Activated gamma-delta T cell treated with Interleukin-2 at 50 U/mL for 16 hours (primary cell): Measurements from ENCODE around the gene UBTF.

Experiments used
- DNase-seq: peaks from one replicate; pipeline ENCODE4 v3.0.0-alpha.2; 2020

Gene UBTF, protein sequence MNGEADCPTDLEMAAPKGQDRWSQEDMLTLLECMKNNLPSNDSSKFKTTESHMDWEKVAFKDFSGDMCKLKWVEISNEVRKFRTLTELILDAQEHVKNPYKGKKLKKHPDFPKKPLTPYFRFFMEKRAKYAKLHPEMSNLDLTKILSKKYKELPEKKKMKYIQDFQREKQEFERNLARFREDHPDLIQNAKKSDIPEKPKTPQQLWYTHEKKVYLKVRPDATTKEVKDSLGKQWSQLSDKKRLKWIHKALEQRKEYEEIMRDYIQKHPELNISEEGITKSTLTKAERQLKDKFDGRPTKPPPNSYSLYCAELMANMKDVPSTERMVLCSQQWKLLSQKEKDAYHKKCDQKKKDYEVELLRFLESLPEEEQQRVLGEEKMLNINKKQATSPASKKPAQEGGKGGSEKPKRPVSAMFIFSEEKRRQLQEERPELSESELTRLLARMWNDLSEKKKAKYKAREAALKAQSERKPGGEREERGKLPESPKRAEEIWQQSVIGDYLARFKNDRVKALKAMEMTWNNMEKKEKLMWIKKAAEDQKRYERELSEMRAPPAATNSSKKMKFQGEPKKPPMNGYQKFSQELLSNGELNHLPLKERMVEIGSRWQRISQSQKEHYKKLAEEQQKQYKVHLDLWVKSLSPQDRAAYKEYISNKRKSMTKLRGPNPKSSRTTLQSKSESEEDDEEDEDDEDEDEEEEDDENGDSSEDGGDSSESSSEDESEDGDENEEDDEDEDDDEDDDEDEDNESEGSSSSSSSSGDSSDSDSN

DNA sequence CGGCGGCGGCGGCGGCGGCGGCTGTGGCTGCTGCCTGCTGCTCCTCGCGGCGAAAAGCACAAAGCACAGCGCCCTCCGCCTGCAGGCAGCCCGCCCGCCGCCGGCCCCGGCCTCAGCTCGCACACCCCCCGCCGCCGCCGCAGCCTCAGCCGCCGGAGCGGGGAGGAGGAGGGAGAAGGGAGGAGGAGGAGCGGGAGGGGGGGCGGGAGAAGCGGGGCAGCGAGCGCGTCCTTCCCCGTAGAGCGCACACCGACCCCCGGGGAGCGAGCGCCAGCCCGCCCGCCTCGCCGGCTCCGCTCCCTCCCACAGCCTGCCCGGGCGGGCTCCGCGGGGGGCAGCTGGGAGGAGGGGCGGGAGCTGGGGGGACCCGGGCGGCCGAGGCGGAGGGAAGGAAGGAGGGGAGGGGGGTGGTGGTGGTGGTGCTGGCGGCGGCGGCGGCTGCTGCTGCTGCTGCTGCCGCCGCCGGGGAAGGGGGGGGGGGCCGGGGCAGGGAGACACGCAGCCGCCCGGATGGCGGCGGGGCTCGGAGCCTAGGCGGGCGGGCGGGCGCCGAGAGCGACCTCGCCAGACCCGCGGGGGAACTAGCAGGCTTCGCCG lies at the start of gene UBTF:
Gene UBTF, minus strand, starts transcription at position 60 of the 597 bp plus-strand sequence. CDS start 1,446 bp downstream, outside the sequence.
- DNase-seq, result peak; percentile 76

DNA sequence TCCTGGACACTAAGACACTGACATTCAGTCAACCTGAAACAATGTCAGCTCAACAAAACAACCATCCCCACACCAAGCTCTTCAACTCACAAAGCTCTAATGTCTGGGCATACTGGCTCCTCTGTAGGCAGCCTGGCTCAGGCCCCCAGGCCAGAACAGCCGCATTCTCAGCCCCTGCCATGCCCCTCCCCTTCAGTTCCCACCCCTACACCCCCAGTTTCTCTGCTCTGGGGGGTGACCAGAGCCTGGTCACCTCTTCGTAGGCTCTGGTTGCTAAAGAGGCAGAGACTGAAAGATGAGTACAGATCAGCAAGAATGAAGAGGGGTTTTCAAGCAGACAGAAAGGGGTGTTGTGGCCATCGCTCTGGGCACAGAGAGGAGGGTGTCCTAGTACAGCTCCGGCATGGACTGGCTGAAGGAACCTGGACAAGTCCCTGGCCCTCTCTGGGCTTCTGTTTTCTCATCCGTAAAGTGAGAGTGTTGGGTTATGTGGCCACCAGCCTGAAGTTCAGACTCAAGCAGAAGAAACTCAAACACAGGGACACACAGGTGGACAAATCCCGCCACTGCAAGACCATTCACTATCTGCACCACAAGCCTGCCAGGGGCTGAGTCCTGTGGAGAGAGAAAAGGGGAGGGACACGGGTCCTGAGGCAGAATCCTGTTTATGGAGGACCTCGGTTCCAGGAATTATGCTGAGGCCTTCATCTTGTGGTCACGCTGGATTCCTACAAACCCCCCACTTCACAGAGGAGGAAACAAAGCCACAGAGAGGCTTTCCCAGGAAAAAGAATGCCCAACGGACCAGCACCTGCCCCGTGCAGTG lies 49.4 kb upstream of the UBTF start:
- DNase-seq, result no peak

DNA sequence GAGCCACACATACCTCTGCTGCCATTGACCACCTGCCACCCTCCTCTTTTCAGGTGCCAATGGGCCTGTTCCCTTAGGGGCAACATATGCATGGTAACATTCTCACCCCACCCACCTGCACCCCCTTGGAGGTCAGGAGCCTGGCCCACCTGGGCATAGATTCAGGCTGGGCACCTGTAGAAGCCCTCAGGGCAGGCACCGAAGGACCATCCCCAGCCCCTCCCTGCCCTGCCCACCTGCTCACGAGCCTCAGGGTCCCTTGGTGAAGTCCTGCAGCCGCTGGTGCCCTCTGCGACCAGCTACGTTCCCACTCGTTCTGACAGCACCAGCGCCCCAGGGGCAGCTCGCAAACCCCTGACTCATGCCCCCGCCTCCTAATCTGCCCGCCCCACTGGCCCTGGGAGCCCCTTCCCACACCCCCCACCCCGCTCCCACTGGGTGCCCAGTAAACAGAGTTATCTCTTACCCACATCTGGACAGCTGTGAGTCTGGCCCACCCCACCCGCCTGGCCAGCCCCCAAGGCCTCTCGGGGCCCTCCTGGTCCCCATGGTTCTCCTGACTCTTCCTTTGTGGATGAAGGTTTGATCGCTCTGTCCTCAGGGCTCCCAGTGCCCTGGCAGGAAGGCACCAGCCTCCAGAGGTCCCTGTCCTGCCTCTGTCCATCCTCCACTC lies 48.5 kb upstream of the UBTF start, which contains the start of gene SLC4A1:
Gene SLC4A1, minus strand, starts transcription at position 318 of the 673 bp plus-strand sequence. CDS start 5,269 bp downstream, outside the sequence.
- DNase-seq, result no peak

DNA sequence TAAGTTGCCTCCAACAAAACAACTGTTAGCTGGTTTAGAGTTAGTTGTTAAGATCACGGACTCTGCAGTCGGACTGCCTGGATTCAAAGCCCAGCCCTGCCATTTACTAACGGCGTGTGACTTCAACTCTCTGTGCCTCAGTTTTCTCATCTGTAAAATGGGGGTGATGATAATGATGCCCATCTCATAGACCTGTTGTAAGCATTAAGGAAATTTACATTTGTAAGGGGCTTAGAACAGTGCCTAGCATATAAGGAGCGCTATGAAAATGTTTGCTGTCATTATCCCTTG lies 47.6 kb upstream of the UBTF start:
- no peak for DNase-seq

- no peak for DNase-seq
Measured at GRCh38 chr17:44266402-44267164, 47.1 kb upstream of the UBTF start.

GRCh38 chr17:44263345-44263902 lies 43.9 kb upstream of the UBTF start:
- no peak for DNase-seq

- DNase-seq, result no peak
Measured at GRCh38 chr17:44262654-44263225, 43.3 kb upstream of the UBTF start.

DNA sequence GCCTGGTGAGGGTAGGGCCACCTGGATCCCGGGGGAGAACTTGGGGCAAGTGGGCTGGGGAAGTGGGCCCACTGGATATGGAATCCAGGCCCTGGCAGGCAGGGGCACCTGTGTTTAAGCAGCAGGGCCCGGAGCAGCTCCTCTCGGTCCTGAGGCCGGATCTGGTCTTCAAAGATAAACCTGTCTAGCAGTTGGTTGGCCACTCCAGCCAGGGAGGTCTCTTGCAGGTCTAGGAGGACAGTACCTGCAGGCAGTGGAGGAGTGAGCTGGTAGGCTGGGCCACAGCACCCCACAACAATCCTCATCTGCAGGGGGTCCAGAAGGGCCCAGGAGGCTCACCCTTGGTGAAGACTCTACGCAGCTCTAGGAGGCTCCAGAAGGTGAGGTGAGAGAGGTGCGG lies 40.8 kb upstream of the UBTF start:
- no peak for DNase-seq

GRCh38 chr17:44258811-44259351 lies 39.4 kb upstream of the UBTF start:
- no peak for DNase-seq

DNA sequence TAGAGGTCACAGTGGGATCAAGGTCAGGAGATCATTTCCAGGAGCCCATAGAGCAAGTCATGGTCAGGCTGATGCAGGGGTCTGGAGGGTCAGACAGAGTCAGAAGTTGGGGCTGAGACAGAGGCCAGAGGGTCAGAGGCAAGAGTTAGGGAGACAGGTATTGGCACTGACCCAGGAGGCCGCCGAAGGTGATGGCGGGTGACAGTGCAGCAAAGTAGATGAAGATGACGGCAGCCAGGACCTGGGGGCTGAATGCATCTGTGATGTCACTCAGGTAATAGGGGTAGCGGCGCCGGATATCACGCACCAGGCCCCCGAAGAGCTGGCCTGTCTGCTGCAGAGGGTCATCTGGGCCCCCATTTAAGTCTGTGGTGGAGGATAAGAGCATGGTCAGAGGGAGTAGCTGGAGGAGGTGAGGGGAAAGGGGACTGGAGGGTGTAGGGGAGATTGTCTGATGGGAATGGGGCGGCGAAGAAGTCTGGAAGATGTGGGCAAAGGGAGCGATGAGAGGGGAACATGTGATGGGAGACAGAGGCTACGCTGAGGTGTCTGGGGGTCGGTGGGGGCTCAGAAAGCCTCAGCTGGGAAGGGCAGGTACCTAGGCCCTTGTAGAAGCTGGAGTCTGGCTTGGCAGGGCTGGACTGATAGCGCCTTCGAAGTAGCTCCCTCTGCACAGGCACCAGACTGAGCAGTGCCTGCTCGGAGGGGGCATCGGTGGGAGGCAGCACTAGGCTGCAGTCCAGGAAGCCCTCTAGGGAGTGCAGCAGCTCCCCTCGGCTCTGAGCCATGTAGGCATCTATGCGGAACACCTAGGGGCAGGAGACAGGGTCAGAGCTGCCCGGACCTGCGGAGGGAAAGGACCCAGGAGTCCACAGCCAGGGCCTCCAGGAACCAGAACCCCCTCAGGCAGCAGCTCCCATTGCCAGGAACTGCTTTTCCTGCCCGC lies 38.6 kb upstream of the UBTF start:
- DNase-seq, result no peak

DNA sequence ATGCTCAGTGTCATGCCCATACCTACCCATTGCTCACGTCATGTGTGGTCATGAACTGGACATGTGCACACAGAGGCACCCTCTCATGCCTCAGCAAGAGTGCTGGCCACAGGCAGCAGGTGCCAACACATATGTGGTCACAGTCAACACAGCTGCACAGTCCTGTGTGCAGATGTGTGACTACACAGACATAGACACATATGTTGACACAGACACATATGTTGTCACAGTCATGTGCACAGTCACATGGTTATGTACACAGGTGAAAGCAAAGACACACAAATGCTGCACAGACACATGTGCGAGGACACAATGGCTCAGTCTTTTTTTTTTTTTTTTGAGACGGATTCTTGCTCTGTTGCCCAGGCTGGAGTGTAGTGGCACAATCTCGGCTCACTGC lies 37.2 kb upstream of the UBTF start:
- no peak for DNase-seq

GRCh38 chr17:44255915-44256314 lies 36.4 kb upstream of the UBTF start:
- no peak for DNase-seq

- no peak for DNase-seq
Measured at GRCh38 chr17:44254361-44255095, 35.1 kb upstream of the UBTF start.

DNA sequence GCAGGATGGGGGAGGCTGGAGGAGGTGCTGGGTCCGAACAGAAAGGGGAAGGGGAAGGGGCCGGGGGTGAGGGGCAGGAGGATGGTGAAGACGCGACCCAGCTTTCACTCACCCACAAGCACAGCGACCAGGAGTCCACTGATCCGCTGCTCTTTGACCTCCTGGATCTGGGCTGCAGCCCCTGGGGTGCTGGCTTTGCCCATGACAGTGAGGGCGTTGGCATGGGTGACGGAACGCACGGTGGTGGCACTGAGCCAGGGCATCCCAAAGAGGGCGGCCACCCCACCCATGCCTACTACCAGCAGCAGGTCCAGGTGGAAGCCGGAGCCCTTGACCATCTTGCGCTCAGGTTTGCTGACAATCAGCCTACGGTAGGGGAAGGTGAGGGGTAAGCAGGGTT lies 33.5 kb upstream of the UBTF start:
- no peak for DNase-seq

DNA sequence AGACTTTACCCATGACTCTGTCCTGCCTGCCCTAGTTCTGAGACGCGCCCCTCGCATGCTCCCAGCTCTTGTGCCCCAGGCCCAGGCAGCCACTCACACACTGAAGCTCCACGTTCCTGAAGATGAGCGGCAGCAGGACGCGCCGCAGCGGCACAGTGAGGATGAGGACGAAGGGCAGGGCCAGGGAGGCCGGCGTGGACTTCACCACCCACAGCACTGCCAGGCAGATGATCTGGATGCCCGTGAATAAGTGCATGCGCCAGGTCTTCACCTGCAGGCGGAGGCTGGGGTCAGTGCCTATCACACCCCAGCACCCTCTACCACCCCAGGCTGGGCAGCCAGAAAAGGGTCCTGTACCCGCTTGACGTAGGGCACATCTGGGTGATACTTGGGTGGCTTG lies 31.6 kb upstream of the UBTF start:
- DNase-seq, result no peak

DNA sequence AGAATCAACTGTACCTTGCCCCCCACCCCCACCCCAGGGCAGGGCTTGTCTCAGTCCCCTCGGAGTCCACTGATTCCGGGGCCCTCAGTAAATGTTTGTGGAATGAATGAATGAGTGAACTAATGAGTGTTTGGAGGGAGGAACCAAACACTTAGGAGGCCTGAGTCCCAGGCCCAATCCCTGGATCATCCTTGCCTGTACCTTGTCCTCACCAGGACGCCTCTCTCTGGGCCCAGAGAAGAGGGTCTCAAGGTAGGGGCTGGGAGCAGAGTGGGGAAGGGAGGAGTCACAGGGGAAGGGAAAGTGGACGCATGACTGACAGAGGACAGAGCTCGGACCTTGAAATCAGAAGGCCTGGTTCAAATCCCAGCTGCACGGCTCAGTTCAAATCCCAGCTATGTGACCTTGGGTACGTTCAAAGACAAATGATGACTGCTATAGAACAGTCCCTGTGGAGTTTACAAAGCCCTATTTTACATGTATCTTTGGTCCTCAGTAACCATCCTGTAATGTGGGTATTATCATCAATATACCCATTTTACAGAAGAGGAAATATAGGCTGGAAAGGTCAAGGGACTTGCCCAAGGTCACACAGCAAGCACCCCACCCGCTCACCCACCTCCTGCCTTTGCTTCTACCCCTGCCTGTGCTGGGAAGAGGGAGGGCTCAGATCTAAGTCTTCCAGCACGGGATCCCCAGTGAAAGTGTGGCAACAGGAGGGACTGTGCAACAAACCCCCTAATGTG lies 30.2 kb upstream of the UBTF start:
- no peak for DNase-seq

- no peak for DNase-seq
Measured at GRCh38 chr17:44247876-44248736, 28.6 kb upstream of the UBTF start.
